Thyroid gland (tissue), 4 donors: ENCODE data around the gene ACOT13. TPM values are rescaled to one million over a fixed set of nuclear protein-coding genes. Genes with fewer than 3 reads are reported as not detected.
"Not testable (repeated sequence)": the region's sequence is repeated elsewhere in the genome, so short reads cannot be mapped to it uniquely, and the experiment has no call there.

Source experiments
- DNase-seq, 2 donors: peaks; one replicate each; pipeline ENCODE4 v3.0.0-alpha.2; 2019
- H3K27ac ChIP-seq, 3 donors: fragments of 200-600 bp; sonication (generic); 1 replicate in 2 of 3; 2 replicates in 1 of 3; pipeline ENCODE4 v1.5.1; 2016 to 2019; ENCODE audit warnings: mild to moderate bottlenecking in 1 of 3, moderate library complexity in 1 of 3
- H3K27me3 ChIP-seq: fragments of 200-600 bp; sonication (generic); one replicate; pipeline ENCODE4 v1.5.1; 2019
- H3K36me3 ChIP-seq, 2 donors: fragments of 200-600 bp; sonication (generic); one replicate each; pipeline ENCODE4 v1.5.1; 2016 to 2019
- H3K4me1 ChIP-seq, 2 donors: fragments of 200-600 bp; sonication (generic); one replicate each; pipeline ENCODE4 v1.5.1; 2017 to 2019
- H3K4me3 ChIP-seq, 3 donors: fragments of 200-600 bp; sonication (generic); replicated peaks in 1 of 3; 1 replicate in 2 of 3; 2 replicates in 1 of 3; pipeline ENCODE4 v1.5.1; 2016; ENCODE audit warnings: mild to moderate bottlenecking in 1 of 3
- H3K9me3 ChIP-seq: fragments of 200-600 bp; sonication (generic); one replicate; pipeline ENCODE4 v1.5.1; 2017
- CTCF ChIP-seq, 6 experiments: fragments of 200-600 bp in 3 of 6; fragments of 450-650 bp in 3 of 6; sonication (generic) in 3 of 6; IDR thresholded peaks; one replicate each; pipeline ENCODE4 v1.5.1; 2016 to 2019; ENCODE audit warnings: antibody characterized with exemption in 6 of 6, mild to moderate bottlenecking in 2 of 6, inconsistent platforms in 1 of 6, moderate library complexity in 1 of 6
- POLR2A ChIP-seq, 2 donors: fragments of 450-650 bp; IDR thresholded peaks; one replicate each; pipeline ENCODE4 v1.6.1; 2017; ENCODE audit warnings: antibody characterized with exemption in 2 of 2, mild to moderate bottlenecking in 2 of 2, moderate library complexity in 1 of 2
- WGBS, 2 donors: methylation state at CpG; one replicate each; pipeline ENCODE4 v1.1.5; 2017; 5-methylcytosine and 5-hydroxymethylcytosine counted together
- intact Hi-C: fragments of 100-400 bp; cut with DNase I; formaldehyde crosslinking; loops from one replicate; pipeline ENCODE4 v1.15.1; 2023
- total RNA-seq, 4 donors: library from RNA; depleted of rRNA; stranded (reverse); fragments of >200 nt; gene quantifications; one replicate each; pipeline ENCODE4 v1.2.3, GENCODE V29; 2016

The ACOT13 gene
- total RNA-seq, 4 donors from 2014 or later, result 5.5 to 13.3 (median 8.6) TPM

- no peak for DNase-seq
- Histone ChIP-seq H3K27me3 (no peaks in the 10 kb centered on the region), H3K4me1 (no peaks in the 10 kb centered on the region), H3K27ac (no peak overlapping the region), H3K36me3 (no peaks in the 10 kb centered on the region), H3K4me3 (no peak overlapping the region), H3K9me3 (no peaks in the 10 kb centered on the region)
- intact Hi-C loops, result no loop called here
- TF ChIP-seq POLR2A (IDR thresholded peaks at IDR 0.05), result no peak
- TF ChIP-seq CTCF (IDR thresholded peaks at IDR 0.05), result no peak
- WGBS, 2 donors, result 70 to 73% methylated on average over 5 of the region's 5 CpGs
Observed at GRCh38 chr6:24630856-24631505, 35.9 kb upstream of the ACOT13 start.

- DNase-seq, result no peak
- TF ChIP-seq CTCF (IDR thresholded peaks at IDR 0.05) (no peak), POLR2A (IDR thresholded peaks at IDR 0.05) (no peak)
- H3K9me3 ChIP-seq, result no peaks in the 10 kb centered on the region
- H3K27me3 ChIP-seq, result no peaks in the 10 kb centered on the region
- WGBS, 2 donors, result 48 to 80% methylated on average over 5 of the region's 5 CpGs
- H3K4me1 ChIP-seq, result no peaks in the 10 kb centered on the region
- H3K4me3 ChIP-seq, result no peak overlapping the region
- H3K36me3 ChIP-seq, result no peaks in the 10 kb centered on the region
- intact Hi-C loops, result no loop called here
- H3K27ac ChIP-seq, result no peak overlapping the region
Observed at GRCh38 chr6:24631671-24632070, 35.2 kb upstream of the ACOT13 start.

GRCh38 chr6:24632573-24632972, 34.3 kb upstream of the ACOT13 start:
- TF ChIP-seq POLR2A (IDR thresholded peaks at IDR 0.05) (no peak), CTCF (IDR thresholded peaks at IDR 0.05) (no peak)
- H3K27ac ChIP-seq, result no peak overlapping the region
- 37 to 41% methylated on average over 1 of the region's 1 CpG for WGBS, 2 donors
- H3K36me3 ChIP-seq, result no peaks in the 10 kb centered on the region
- intact Hi-C loops, result no loop called here
- H3K9me3 ChIP-seq, result no peaks in the 10 kb centered on the region
- no peak overlapping the region for H3K4me3 ChIP-seq
- no peaks in the 10 kb centered on the region for H3K27me3 ChIP-seq
- H3K4me1 ChIP-seq, result no peaks in the 10 kb centered on the region
- DNase-seq, result no peak

- DNase-seq, result no peak
- TF ChIP-seq CTCF (IDR thresholded peaks at IDR 0.05) (no peak), POLR2A (IDR thresholded peaks at IDR 0.05) (no peak)
- no peak overlapping the region for H3K4me3 ChIP-seq
- no peaks in the 10 kb centered on the region for H3K36me3 ChIP-seq
- H3K27ac ChIP-seq, result no peak overlapping the region
- intact Hi-C loops, result no loop called here
- H3K27me3 ChIP-seq, result no peaks in the 10 kb centered on the region
- H3K9me3 ChIP-seq, result no peaks in the 10 kb centered on the region
- H3K4me1 ChIP-seq, result no peaks in the 10 kb centered on the region
Observed at GRCh38 chr6:24636681-24637080, 30.2 kb upstream of the ACOT13 start.

- TF ChIP-seq CTCF (IDR thresholded peaks at IDR 0.05), result no peak
- no peak for TF ChIP-seq POLR2A (IDR thresholded peaks at IDR 0.05)
- intact Hi-C loops, result no loop called here
- H3K27ac ChIP-seq, result no peak overlapping the region
- no peaks in the 10 kb centered on the region for H3K4me1 ChIP-seq
- WGBS, 2 donors, result 94 to 100% methylated on average over 1 of the region's 1 CpG
- no peak for DNase-seq
- H3K27me3 ChIP-seq, result no peaks in the 10 kb centered on the region
- H3K36me3 ChIP-seq, result no peaks in the 10 kb centered on the region
- no peak overlapping the region for H3K4me3 ChIP-seq
- no peaks in the 10 kb centered on the region for H3K9me3 ChIP-seq
Observed at GRCh38 chr6:24640166-24640565, 26.7 kb upstream of the ACOT13 start.

- DNase-seq, H3K27me3 ChIP-seq, intact Hi-C loops, H3K4me3 ChIP-seq, H3K4me1 ChIP-seq, H3K9me3 ChIP-seq, H3K27ac ChIP-seq, H3K36me3 ChIP-seq: not testable (repeated sequence)
- WGBS, 2 donors, result 88 to 94% methylated on average over 5 of the region's 5 CpGs
Observed at GRCh38 chr6:24640631-24641030, 26.2 kb upstream of the ACOT13 start.
